ENCODE measurements around the gene CDK10.

DNA sequence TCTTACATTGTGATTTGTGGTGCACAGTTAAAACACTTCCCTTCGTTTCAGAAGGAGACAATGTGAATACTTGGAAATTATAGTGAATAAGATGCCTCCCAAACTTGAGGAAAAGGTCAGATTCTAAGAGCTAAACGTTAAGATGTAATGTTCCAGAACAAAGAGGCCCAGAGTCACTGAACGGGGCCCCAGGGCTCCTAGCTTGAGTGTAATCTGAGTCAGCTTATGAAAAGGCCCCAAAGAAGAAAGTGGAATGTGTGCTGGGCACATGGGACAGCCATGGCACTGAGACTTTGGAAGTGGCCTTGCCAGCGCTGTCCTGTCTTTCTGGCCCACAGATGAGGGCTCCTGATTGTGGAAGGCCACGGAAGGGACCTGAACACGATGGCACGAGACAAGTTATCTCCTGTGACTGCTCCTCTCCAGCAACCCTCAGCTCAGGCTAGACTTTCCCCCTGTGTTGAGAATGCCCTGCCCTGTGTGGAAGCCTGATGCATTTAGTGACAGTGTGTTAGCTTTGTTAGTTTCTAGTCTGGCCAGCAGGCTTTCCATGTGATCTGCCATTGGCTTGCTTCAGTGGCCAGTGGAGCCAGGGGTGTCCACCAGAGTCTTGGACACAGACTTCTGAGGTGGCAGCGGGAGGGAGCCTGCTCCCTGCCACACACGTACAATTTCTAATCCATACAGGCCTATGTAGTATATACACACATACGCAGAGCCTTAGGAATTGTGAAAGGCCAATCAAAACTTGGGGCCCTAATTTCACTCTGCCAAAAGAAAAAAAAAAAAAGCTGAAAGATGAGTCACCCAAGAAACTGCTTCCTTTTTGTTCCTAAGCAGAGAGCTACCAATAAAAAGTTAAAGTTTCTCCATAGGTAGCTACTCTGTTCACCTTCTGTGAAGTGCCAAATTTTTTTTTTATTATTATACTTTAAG, 15.7 kb upstream of the CDK10 start:
- TF ChIP-seq POLR2A (IDR thresholded peaks at IDR 0.05; ENCODE audit: low read length) (no peak), GATA1 (IDR thresholded peaks at IDR 0.05; ENCODE audit: low read depth, low read length) (no peak)

Measured in erythroblast (primary cell).